GM06990 (cell line): ENCODE results near the gene PYGO2.

Experiments used
- DNase-seq: peaks from one replicate; pipeline ENCODE4 v3.0.0-alpha.2; 2011; ENCODE audit not compliant: insufficient read length; ENCODE audit errors: extremely low read depth
- H3K27me3 ChIP-seq: replicated peaks from 2 replicates; pipeline ENCODE4 v1.6.0; 2011; ENCODE audit warnings: low read length; ENCODE audit not compliant: control insufficient read depth, insufficient read depth
- H3K36me3 ChIP-seq: 2 replicates; pipeline ENCODE4 v1.5.1; 2011; ENCODE audit warnings: low read length; ENCODE audit not compliant: control insufficient read depth, insufficient read depth
- H3K4me3 ChIP-seq: replicated peaks from 2 replicates; pipeline ENCODE4 v1.5.1; 2011; ENCODE audit warnings: low read depth, mild to moderate bottlenecking, control low read depth, low read length
- CTCF ChIP-seq: IDR thresholded peaks from 2 replicates; pipeline ENCODE4 v1.5.1; 2011; ENCODE audit warnings: low read length, control low read depth, mild to moderate bottlenecking, inconsistent platforms; ENCODE audit not compliant: insufficient read depth, poor library complexity, severe bottlenecking

The PYGO2 gene

DNA sequence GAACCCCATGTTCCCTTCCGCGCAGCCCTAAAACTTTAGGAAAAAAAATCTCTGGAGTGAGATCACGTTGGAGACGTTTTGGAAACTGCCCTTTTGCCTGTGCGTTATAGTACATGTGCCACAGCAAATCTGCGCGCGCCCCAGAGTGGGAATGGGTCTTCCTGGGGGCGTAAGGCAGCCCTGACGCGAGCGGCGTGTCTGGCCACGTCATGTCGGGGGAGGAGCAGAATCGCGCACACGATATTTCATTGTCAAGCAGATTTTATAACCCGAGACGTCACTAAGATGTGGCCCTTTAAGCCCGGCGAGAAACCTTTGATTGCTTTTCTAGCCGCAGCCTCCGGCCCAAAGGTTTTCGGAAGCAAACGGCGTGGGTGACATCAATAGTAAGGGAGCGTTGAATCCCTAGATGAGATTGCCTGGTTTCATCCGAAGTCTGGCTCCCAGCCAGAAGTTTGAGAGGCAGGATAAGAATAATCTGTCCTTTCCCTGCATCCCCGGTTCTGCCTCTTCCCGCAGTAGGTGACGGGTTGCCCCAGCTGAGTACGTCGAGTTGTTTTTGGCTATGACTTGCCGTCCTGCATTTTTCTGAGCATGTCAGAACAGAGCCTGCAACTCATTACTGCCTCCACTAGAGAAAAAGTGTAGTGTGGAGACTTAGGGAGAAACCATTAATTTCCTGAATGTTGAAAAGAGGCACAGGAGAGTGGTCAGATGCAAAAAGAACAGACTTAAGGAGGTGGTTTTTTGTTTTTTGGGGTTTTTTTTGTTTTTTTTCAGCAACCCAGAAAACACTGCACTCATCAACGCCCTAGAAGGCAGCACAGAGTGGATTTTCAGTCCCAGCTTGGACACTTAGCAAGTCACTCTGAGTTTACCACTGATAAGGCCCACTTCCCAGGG is 24.2 kb downstream of the PYGO2 start:
- peak; percentile 91 for DNase-seq
- peak overlapping the region; percentile 74 for H3K4me3 ChIP-seq
- H3K27me3 ChIP-seq, result no peaks in the 10 kb centered on the region
- TF ChIP-seq CTCF, result no peak
- peaks cover 2% of the 10 kb centered on the region; the same call in 1 of the 2 replicates for H3K36me3 ChIP-seq

DNA sequence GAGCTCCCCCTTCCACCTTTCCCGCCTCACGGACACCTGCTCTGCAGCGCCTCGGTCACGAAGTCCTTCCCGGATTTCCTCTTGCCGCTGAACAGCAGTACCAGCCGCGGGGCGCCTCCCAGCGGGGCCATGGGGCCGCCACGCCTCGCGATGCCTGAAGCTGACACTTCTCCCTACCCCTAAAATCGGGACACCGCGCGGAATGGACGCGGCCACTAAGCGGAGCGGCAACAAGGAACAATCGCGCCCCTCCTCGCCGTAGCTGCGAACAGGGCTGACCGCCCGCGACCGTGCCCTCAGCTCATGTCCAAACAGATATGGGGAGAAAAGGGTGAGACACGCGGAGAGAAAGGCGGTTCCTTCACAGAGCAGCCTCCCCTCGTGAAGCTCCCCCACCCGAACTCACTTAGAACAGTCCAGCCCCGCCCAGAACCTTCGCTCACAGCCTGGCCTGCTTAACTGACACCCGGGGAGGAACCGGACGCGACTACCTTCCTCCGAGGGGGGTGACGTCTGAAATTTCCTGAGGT is 25.0 kb downstream of the PYGO2 start, which contains the start of gene PMVK:
PMVK (minus strand) TSS at position 165 of the 530 bp plus-strand sequence; CDS start at position 131, 34 bp downstream.
- DNase-seq, result peak; percentile 96
- H3K36me3 ChIP-seq, result peaks cover 6% of the 10 kb centered on the region
- peak within 1 kb of the TSS; percentile 74 for H3K4me3 ChIP-seq
- H3K27me3 ChIP-seq, result no peaks in the 10 kb centered on the region
- TF ChIP-seq CTCF, result peak; percentile 64

GRCh38 chr1:154935749-154936554 is 25.6 kb downstream of the PYGO2 start:
- peaks cover 8% of the 10 kb centered on the region for H3K36me3 ChIP-seq
- TF ChIP-seq CTCF, result no peak
- no peaks in the 10 kb centered on the region for H3K27me3 ChIP-seq

DNA sequence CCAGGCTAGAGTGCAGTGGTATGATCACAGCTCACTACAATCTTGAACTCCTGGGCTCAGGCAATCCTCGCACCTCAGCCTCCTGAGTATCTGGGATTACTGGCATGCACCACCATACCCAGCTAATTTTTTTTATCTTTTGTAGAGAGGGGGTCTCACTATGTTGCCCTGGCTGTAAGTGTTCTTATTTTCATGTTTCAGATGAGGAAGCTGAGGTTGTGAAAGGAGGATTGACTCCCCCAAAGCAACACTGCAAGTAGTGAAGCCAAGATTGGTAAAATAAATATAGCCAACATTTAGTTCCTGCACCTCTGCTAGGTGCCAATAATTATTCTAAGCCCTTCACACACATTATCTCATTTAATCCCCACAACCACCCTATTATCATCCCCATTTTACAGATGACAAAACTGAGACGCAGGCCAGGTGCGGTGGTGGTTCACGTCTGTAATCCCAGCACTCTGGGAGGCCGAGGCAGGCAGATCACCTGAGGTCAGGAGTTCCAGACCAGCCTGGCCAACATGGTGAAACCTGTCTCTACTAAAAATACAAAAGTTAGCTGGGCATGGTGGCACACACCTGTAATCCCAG is 27.1 kb downstream of the PYGO2 start:
- H3K4me3 ChIP-seq, result no peak overlapping the region
- H3K36me3 ChIP-seq, result peaks cover 10% of the 10 kb centered on the region
- no peaks in the 10 kb centered on the region for H3K27me3 ChIP-seq
- no peak for TF ChIP-seq CTCF
- no peak for DNase-seq

More at GRCh38 chr1:154935749-154936554, 25.6 kb downstream of the PYGO2 start:
- DNase-seq, result no peak
- H3K4me3 ChIP-seq, result peak overlapping the region; percentile 74

GRCh38 chr1:154931940-154932487 is 29.6 kb downstream of the PYGO2 start:
- DNase-seq, result no peak
- no peak overlapping the region for H3K4me3 ChIP-seq
- peaks cover 19% of the 10 kb centered on the region for H3K36me3 ChIP-seq
- no peaks in the 10 kb centered on the region for H3K27me3 ChIP-seq
- TF ChIP-seq CTCF, result no peak
